HTERT RPE-1 (cell line): ENCODE results near the gene ATG4B.

Experiments used
- in situ Hi-C: fragments of 300-500 bp; cut with MboI; formaldehyde crosslinking; loops from 4 replicates; pipeline ENCODE4 v1.14.3; 2020; ENCODE audit warnings: low sequenced_read_pairs

Gene ATG4B

DNA sequence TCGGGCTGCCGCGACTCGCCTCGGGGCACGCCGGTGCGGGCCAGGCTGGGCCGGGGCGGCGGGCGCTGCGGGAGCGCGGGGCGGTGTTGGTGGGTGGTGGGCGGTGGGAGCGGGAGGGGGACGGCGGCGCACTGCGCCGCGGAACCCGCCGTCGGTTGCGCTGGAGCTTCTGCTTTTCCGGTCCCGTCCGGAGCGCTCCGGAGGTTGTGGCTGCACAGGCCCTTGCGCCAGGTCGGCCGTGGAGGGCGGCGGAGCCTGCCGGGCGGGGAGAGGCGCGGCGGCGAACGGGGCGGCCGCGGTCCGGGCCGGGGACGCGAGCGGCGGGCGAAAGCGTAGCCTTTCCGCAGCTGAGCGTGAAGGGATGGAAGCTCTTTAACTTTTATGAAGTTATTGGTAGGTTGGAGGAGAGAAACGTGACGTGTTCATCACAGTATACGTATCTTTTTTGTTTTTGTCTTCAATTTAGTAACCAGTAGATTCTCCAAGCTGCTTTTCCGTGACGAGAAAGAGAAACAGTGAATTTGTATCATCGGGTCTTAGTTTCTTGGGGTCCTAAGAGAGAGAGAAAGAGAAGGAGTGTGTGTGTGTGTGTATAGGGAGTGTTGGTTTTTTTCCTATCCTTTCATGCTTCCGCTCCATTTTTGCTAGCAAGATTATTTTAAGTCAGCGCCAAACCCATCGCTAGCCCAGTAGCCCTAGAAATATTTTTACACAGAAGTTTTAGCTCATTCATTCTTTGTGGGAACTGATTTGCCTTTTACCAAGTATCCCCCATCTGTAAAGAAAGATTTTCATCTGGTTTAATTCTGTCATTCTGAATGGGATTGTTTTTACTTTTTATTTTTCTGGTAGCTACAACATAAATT lies 535 bp downstream of the ATG4B start:
- in situ Hi-C loops: no loop called here

DNA sequence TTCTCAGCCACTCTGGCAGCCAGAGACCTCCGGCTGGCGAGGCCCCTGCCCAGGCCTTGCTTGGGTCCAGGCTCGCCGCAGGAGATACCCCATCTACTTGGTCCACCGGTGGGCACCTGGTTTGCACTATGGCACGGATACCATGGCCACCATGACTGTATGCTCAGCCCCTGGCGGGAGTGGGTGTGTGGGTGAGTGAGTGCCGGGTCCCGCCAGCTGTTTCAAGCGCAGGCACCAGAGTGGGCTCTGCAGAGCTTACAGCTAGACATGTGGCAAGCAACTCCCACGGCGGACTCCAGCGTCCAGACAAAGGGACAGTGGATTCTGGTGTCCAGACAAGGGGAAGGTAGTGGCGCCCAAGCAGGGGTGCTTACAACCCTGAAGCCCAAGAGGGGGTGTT lies 1.4 kb downstream of the ATG4B start:
- in situ Hi-C loops: no loop called here

DNA sequence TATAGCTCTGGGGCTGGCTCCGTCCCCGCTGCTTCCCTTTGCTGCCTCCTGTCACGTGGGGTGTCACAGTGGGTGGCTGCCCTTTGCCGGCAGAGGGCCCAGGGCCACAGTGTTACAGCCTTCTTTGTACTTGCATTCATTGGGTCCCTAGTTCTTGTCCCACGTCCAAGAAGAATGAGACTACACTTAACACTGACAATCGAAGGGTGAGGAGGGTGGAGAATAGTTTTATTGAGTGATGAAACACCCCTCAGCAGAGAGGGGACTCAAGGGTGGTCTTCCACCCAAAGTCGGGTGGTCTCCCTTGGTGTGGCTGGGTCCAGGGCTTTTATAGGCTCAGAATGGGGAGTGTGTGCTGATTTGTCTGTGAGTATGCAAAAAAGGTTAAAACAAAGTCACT lies 1.9 kb downstream of the ATG4B start:
- in situ Hi-C loops: no loop called here

DNA sequence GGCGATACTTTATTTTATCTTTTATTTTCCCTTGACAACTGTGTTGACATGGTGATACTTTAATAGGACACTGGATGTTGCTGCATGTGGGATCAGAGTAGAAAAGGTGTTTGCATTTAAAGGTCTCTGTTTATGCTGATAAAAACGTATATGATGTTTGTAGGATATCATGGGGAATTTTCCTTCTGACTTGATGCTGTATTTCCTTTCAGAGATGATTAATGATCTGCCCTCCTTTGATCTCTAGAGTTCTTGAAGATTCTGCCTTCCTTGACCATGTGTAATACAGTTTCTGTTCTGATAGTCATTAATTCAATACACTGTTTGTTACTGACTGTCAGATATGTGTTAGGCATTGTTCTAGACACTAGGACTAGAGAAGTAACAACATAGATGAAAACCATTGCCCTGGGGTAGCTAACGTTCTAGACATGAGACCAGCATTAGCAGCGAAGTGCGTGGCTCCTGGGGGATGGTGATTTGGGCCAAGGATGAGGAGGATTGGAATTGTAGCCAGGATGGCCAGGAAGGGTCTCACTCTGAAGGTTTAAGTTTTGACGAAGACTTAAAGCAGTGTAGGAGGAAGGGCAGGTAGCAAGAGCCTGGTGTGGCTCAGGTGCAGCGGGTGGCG lies 2.8 kb downstream of the ATG4B start:
- in situ Hi-C loops: no loop called here

DNA sequence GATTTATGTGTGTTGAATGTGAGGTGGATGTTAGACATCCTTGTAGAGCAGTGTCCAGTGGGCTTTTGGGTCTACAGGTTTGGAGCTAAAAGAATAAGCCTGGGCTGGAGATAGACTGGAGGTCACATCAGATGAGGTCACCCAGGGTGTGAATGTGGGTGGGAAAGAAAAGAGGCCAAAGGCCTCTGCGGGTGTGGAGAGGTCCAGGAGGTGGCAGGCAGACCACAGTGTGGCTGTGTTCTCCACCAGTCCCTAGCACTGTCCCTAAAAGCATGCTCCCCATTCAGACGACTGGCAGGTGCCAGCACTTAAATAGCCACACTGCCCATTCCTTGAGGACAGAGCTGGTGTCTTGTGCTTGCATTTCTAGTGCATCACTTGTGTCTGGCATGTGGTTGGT lies 4.1 kb downstream of the ATG4B start:
- in situ Hi-C loops: no loop called here

DNA sequence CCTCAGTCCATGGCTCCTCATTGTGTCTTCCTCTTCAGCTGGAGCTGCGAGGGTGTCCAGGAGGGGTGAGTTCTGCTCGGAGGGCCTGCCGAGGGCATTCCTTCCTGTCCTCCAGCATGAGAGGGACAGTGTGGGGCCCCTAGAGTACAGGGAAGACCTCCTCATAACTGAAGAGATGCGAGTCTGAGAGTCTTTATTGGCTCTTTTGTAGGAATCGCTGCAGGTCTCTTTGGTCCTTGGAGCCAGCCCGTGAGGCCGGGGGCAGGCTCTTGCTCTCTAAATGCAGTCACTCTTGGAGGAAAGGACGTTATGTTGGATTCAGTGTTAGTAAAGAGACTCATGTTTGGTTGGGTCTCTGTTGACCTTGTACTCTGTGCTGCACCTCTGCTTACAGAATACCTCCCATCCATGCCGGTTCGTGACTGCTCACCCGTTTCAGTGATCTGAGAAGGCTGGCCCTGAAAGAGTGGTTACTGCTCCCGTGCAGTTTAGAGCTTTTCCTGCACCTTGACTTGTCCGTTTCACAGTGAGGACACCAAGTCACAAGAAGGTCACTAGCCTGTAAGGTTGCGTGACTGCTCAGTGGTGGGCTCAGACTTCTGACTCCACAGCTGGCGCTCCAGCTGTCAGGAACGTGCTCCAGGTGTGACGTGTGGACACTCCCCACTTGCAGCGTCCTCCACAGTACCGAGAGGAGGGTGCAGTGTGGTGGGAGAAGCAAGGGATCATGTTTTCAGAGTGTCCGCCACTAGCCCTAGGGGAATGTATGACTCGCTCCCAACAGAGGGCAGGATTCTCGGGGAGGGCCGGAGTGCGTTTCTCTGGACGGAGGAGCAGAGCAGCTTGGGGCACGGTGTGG lies 7.8 kb downstream of the ATG4B start:
- in situ Hi-C loops: no loop called here

DNA sequence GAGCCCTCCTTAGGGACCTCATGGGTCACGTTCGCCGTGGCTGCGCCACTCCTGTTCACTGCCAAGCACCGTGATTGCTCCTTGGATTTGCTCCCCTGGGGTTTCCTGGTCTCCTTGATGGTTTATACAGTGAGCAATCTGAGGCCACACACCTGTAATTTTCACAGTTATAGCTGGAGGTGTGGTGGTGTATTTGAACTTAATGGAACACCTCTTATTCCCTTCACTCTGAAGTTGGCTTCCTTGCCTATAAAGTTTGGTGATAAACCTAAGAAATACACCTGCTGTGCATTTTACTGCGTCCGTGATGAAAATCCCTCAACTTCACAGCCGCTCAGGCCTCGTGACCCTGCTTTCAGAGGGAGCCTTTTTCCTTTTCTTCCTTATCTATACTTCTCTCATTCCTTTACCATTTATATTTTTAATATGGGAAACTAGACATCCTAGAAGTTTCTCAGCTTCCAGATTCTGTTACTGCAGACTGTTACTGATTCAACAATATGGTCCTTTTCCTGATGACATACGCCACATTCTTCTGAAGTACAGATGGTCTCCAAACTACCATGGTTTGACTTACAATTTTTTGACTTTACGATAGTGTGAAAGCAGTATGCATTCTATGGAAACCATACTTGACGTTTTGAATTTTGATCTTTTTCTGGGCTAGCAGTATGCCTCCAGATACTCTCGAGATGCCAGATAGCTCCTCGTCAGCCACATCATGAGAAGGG lies 8.6 kb downstream of the ATG4B start:
- in situ Hi-C loops: no loop called here

DNA sequence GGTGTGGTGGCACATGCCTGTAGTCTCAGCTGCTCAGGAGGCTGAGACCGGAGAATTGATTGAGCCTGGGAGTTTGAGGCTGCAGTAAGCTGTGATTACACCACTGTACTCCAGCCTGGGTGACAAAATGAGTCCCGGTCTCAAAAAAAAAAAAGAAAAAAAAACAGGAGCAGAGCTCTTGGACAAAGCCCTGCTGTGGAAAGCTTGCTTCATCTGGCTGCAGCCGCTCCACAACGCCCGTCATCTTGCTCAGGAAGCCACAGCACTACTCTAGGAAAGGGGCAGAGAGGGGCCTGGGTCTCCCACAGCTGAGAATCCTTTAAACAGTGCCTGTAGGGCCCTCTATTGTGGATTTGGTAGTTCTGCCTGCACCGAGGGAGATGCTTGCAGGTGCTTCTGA lies 11.0 kb downstream of the ATG4B start:
- in situ Hi-C loops: no loop called here

DNA sequence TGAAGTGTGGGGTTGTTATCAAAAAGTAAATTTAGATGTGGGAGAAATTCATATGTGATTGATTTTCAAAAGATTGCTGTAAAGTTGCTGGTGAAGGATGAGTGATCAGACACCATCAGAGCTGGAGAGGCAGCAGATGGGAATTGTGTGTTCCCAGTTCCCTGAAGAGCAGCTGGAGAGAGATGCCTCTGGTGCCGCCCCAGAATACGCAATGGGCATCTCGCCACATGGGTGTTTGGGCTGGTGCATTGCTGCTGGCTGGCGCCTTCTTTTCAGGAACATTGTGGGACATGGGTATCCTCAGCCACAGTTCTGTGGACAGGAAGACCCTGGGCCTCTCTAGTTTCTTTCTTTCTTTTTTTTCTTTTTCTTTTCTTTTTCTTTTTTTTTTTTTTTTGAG lies 11.9 kb downstream of the ATG4B start:
- in situ Hi-C loops: no loop called here

DNA sequence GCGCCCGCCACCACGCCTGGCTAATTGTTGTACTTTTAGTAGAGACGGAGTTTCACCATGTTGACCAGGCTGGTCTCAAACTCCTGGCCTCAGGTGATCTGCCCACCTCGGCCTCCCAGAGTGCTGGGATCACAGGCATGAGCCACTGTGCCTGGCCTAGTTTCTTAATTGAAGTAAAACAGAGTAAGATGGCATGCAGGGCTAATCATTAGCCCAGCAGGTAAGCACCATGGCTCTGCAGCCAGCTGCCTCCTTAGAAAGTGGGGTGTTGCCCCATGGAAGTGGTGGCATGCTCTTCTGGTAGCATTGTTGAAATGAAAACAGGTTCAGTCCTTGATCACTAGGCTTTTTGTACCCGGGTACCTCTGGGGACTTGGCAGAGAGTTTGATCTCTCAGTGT lies 12.4 kb downstream of the ATG4B start:
- in situ Hi-C loops: no loop called here

DNA sequence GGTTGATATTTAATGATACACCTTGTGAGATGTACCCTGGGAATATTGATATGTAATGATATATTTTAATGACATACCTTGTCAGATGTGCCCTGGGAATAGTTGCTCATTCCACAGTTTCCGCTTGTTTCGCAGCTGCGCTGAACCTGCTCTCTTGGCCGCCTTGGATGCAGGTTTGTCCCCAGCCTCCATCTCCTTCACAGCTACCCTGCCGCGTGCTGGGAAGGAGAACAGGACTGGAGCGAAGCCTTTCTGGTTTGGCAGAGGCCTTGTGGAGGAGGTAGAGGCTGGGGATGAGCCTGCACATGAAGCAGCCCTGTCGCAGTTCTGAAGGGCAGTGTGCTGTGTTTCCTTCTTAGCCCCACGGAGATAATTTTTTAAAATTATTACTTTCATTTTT lies 14.6 kb downstream of the ATG4B start:
- in situ Hi-C loops: no loop called here

DNA sequence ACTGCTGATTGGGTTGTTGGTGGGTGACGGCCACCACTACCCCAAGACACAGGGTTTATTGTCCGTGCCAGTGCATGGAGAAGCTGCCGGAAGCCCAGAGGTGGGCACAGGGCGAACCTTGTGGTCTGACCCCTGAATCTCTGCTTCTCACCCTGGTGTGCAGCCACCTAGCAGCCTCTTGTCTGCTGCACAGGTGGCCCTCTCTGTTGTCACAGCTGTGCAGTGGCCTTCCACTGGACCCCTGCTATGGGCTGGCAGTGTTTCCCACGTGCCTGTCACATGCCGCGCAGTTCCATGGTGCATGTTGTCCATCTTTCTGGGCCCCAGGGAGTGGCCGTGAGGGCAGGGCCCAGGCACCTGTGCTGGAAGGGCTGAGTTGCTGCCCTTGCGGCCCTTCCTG lies 15.2 kb downstream of the ATG4B start:
- in situ Hi-C loops: no loop called here

DNA sequence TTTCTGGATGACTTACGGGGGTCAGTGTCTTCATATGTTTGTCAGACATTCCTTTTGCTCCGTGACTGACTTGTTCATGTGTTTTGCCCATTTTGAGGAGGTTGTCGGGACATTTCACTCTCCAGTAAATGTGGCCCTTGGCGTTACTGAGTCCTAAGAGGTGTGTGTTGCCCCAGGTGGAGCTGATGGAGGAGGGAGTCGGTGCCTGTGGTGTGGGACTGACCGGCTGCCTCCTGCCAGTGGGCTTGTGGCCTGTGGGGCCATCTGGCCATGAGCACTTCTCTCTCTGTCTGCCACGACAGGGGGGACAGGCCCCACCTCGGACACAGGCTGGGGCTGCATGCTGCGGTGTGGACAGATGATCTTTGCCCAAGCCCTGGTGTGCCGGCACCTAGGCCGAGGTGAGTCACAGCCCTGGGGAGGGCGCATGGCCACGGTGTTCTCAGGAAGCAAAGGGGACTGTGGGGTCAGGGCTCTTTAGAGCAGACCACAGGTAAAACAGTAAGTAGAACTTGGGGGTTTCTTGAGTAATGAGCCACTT lies 15.8 kb downstream of the ATG4B start:
- in situ Hi-C loops: no loop called here

DNA sequence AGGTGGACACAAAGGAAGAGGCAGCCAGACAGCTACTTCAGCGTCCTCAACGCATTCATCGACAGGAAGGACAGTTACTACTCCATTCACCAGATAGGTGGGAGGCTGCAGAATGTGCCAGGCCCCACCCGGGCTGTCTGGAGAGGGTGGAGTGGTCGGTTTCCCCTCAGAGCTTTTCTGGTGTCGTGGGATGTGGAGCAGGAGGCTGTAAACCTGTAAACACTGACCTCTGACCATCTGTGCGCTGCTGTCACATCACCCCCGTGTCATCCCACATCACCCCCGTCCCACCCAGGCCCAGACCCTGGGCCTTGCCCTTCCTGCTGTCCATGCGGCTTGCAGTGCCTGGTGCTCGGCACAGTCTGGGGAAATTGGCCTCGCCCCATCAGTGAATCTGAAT lies 17.1 kb downstream of the ATG4B start:
- in situ Hi-C loops: no loop called here

DNA sequence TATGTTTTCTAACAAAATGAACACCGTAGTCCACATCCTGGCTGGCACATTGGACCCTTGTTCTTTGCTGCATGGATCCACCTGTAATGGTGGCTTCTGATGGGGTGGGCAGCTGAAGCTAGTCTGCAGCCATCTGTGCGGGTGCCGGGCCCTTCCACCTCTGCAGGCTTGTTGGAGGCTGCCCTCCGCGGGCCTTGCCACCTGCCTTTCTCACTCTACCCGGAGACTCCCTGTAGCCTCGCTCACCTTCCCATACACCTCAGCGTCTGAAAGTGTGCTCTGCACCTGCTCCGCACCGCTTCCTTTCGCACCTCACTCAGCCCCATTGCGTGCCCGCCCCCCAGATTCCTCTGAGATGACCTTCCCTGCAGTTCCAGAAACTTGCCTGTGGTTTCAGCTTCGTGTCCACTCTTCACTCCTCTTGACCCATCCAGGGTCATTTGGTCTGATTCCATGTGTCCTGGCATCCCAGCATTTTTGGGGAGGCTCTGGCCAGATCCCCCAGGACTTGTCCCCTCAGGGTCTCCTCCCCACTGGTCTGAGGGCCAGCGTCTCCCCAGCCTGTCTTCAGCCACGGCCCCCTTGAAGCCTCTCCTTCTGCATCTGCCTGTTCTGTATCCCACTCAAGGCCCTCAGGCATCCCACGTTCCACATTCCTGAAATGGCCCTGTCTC lies 18.2 kb downstream of the ATG4B start:
- in situ Hi-C loops: no loop called here

DNA sequence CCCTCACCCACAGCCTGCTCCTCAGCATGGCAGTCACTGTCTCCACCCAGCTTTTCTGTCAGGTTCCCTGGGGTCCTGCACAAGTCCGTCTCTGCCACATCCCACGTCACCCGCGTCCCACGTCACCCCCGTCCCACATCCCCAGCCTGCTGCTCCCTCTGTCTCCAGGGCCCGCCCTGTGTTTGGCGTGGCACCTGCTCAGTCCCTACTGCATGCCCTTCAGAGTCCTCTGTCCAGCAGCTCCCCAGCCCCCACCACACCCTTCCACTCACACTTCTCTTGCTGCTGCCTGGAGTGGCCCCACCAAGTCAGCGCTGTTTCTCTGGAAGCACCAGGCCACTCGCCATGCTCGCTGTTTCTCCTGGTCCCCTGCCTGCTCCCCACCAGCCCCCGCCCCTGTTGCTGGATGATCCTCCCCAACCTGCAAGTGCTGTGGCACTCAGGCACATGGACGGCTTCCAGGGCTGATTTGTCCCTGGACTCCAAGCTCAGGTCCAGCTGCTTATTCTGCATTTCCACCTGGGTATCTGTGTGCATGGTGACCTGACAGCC lies 18.8 kb downstream of the ATG4B start:
- in situ Hi-C loops: no loop called here

DNA sequence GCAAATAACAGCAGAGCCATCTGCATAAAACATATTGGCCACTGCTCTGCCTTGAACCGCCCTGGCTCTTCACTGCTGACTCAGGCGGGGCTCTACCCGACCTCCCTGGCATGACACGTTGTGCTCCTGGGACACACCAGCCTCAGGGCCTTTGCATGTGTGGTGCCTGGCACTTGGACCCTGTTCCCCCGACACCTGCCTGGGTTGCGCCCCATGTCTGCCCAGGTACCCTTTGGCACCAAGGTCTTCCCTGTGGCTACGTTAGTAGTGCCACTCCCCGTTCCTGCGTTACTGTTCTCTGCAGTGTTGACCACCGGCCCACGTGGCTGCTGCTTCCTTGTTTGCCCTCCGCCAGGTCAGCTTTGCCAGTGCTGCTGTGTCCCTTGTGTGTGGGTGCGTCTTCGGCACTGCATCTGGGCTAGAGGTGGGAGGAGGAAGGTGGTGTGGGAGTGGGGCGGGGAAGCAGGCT lies 20.3 kb downstream of the ATG4B start:
- in situ Hi-C loops: no loop called here

DNA sequence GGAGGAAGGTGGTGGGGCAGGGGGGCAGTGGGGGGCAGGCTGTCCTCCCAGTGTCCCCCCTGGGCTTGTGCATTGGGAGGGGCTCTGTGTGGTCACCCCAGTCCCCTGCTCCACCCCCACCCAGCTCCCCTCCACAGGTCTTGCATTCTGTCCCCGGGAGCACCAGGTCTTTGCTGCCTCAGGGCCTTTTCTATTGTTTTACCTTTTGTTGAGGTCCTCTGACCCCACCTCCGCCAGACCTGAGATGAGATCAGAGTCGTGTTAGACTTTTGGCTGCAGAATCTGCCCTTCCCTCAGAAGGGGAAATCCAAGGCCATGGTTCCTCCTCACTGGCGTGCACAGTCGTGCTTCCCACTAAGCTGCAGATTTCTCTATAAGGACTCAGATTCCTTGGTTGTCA lies 20.8 kb downstream of the ATG4B start:
- in situ Hi-C loops: no loop called here

DNA sequence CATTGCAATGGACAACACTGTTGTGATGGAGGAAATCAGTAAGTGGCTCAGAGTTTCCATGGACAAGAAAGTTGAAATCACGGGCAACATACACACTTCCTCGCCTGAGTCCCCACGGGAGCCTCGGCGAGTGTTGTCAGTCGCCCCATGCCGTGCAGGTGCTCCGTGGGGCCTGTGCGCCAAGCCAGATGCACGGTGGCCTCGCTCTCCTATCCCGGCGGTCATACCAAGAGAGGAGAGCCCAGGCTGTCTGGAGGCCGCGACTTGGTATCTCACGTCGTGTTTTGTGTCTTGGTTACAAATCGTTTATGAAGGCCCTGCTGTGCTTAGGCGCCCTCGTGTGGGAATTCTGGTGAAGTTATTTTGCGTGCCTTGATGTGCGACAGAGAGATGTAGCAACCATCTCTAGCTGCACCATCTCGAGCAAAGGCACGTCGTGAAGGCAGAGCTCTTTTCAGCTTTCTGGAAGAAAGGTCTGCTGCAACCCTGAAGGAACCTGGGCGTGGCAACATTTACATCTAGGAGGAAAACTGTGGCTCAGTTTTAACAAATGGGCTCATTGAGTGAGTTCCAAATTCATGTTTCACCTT lies 21.8 kb downstream of the ATG4B start:
- in situ Hi-C loops: no loop called here
